Measurements from ENCODE around the gene LRCH1.

- no peak for TF ChIP-seq POLR2A (IDR thresholded peaks at IDR 0.05)
- no peak for TF ChIP-seq CTCF (IDR thresholded peaks at IDR 0.05)
Measured at GRCh38 chr13:46672338-46673090, 119.5 kb downstream of the LRCH1 start.
